Small intestine (tissue), 7 donors: ENCODE results near the gene SUPT3H. TPM values are rescaled to one million over a fixed set of nuclear protein-coding genes. Genes with fewer than 3 reads are reported as not detected.

Source experiments
- DNase-seq, 2 donors: peaks; one replicate each; pipeline versions ENCODE4 v3.0.0 to v3.0.0-alpha.2; 2013
- FAIRE-seq: peaks from 2 replicates; lab custom pipeline; 2012; peaks lifted over from hg19 to GRCh38; lab: Jason Lieb, UNC
- H3K27ac ChIP-seq, 3 donors: one replicate each; pipeline ENCODE4 v1.5.1; 2013; ENCODE audit warnings: low read length in 2 of 3, mild to moderate bottlenecking in 2 of 3, control low read depth in 1 of 3, inconsistent platforms in 1 of 3, low read depth in 1 of 3, moderate library complexity in 1 of 3
- H3K27me3 ChIP-seq, 3 donors: one replicate each; pipeline ENCODE4 v1.6.1; 2013; ENCODE audit warnings: low read length in 3 of 3, inconsistent platforms in 1 of 3; ENCODE audit not compliant: control insufficient read depth in 3 of 3, insufficient read depth in 3 of 3
- H3K36me3 ChIP-seq, 3 donors: one replicate each; pipeline ENCODE4 v1.6.1; 2013; ENCODE audit warnings: low read length in 3 of 3, inconsistent platforms in 1 of 3, low read depth in 1 of 3, mild to moderate bottlenecking in 1 of 3, moderate library complexity in 1 of 3; ENCODE audit not compliant: control insufficient read depth in 3 of 3, insufficient read depth in 2 of 3
- H3K4me1 ChIP-seq, 3 donors: one replicate each; pipeline ENCODE4 v1.6.1; 2013; ENCODE audit warnings: low read length in 2 of 3, inconsistent platforms in 1 of 3, low read depth in 1 of 3, mild to moderate bottlenecking in 1 of 3, moderate library complexity in 1 of 3; ENCODE audit not compliant: control insufficient read depth in 3 of 3, insufficient read depth in 2 of 3
- H3K4me3 ChIP-seq, 3 donors: one replicate each; pipeline ENCODE4 v1.5.1; 2013; ENCODE audit warnings: low read length in 3 of 3, control low read depth in 1 of 3, inconsistent platforms in 1 of 3, low read depth in 1 of 3, mild to moderate bottlenecking in 1 of 3, moderate library complexity in 1 of 3
- H3K9me3 ChIP-seq, 2 donors: one replicate each; pipeline ENCODE4 v1.6.1; 2013; ENCODE audit warnings: low read depth in 1 of 2, low read length in 1 of 2; ENCODE audit not compliant: control insufficient read depth in 2 of 2, insufficient read depth in 1 of 2
- WGBS, 3 donors: extraction: QIAGEN DNeasy Blood & Tissue Kit; methylation state at CpG; one replicate each; pipeline ENCODE4 v1.1.7; 2013; 5-methylcytosine and 5-hydroxymethylcytosine counted together
- polyA plus RNA-seq, 4 donors: library from polyadenylated mRNA; stranded (reverse) in 3 of 4; unstranded in 1 of 4; fragments of 200-250 nt in 3 of 4; fragments of 120-200 nt in 1 of 4; gene quantifications; one replicate each; pipeline versions ENCODE4 v1.2.1 to v1.2.3, GENCODE V29; 2013
- donor health status: healthy with polysubstance abuse.
- donor health status: control.
- donor health status: control.
- donor health status: Bipolar disorder and iron deficiency.
- donor health status: healthy.

The SUPT3H gene
- polyA plus RNA-seq, 4 donors, result 2.0 to 13.8 (median 7.0) TPM

DNA sequence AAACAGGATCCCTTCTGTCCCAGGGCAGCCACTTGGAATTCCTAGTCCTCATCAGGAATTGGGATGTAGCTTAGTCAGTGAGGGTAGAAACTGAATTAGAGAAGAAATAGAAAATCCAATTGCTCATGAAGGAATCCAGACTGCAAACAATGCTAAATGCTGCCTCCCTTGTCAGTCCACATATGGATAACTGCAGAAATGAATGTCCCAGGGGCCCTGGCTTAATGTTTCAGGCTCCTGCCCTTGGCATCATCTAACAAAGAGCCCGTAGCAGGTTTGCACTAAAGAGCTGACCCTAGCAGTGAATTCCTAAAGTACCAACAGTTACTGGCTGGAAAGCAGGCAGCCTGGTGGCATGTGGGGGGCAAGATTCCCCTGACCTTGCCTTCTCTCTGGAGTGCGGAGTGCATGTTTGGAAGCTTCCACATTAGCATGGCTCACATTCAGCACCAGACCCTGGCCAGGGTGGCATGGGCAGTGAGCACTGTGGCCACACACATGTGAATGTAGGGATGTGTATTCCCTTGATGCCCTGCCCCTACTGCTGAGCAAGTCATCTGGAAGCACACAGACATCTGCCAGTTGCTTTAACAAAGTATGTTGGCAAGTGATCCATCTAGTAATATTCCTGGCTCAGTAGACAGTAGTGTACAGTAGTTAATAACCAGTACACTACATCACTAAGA is 595.7 kb downstream of the SUPT3H start:
- no peaks in the 10 kb centered on the region for H3K36me3 ChIP-seq
- H3K27me3 ChIP-seq, result no peaks in the 10 kb centered on the region
- no peak overlapping the region for H3K27ac ChIP-seq
- FAIRE-seq (no peak), DNase-seq (no peak)
- H3K4me1 ChIP-seq, result no peaks in the 10 kb centered on the region
- peaks cover 0 to 3% of the 10 kb centered on the region in 2 donors for H3K9me3 ChIP-seq
- WGBS, 3 donors, result 84 to 94% (median 87%) methylated on average over 2 of the region's 2 CpGs
- H3K4me3 ChIP-seq, result no peak overlapping the region

DNA sequence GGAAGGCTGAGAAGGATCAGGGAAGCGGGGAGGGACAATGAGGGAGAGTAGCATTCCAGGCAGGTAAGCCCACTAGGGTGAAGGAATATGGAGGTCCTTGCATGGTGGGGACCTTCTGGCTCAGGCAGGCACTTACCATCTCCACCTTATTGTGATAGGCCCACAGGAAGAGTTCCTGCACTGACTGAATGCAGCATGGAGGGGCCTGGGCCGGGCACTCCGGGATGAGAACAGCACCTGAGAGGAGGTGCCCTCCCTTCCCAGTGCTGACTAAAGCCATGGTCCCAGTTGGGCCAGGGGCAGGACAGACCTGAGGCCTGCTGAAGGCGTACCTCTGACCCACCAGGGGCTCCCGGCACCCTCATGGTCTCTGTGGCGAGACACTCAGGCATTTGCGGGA is 597.6 kb downstream of the SUPT3H start:
- Histone ChIP-seq H3K36me3 (no peaks in the 10 kb centered on the region), H3K4me1 (no peaks in the 10 kb centered on the region), H3K27me3 (no peaks in the 10 kb centered on the region), H3K9me3 (peaks cover 0 to 3% of the 10 kb centered on the region in 2 donors), H3K27ac (no peak overlapping the region), H3K4me3 (no peak overlapping the region)
- DNase-seq (no peak), FAIRE-seq (no peak)
- WGBS, 3 donors, result 96 to 98% (median 96%) methylated on average over 7 of the region's 7 CpGs

DNA sequence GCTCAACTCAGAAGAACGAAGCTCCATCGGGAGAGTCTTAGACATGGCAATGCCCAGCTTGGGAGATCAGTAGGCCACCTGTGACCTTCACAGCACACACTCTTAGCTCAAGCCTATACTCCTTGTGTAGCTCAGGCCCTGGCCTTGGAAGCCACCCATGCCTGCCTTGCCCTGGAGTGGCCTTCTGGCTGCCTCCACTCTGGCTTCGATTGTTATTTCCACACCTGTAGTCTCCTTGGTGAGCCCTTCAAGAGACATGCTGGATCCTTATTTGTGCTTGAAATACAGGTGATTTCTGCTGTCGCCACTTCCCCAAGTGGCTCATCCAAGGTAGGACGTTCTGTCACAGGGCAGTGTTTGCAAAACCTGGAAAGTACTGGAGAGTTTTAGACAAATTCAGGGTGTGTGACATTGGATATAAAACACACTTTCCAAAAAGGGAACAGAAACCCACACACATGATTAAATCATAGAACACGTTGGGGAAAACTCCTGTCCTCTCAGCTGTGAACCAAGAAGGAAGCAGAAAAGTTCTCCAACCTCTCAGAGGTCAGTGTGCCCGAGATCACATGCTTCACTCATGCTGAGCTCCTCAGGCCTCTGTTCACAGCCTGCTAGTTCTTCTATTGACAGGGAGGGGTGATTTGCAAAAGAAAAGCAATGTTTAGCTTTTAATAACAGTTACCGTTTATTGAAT is 598.5 kb downstream of the SUPT3H start:
- Histone ChIP-seq H3K27ac (no peak overlapping the region), H3K36me3 (no peaks in the 10 kb centered on the region), H3K9me3 (no peaks in the 10 kb centered on the region), H3K27me3 (no peaks in the 10 kb centered on the region), H3K4me3 (no peak overlapping the region), H3K4me1 (no peaks in the 10 kb centered on the region)
- FAIRE-seq (no peak), DNase-seq (peak in 1 of 2 donors; percentile 21)
- 76 to 79% (median 79%) methylated on average over 8 of the region's 8 CpGs for WGBS, 3 donors

Other genes starting within 250 kb of the SUPT3H start
- 1 to 10 TPM in 2 of 4 donors, under 1 TPM in 2; under 0.01 to 2.5 (median 0.94) TPM for gene RUNX2, start 49.6 kb downstream of the SUPT3H start, polyA plus RNA-seq